AG10803 (cell line): ENCODE measurements around the gene ERGIC1.
"Not testable (repeated sequence)": the region's sequence is repeated elsewhere in the genome, so short reads cannot be mapped to it uniquely, and the experiment has no call there.

ENCODE experiments used
- DNase-seq: peaks from one replicate; pipeline ENCODE4 v3.0.0; 2010; ENCODE audit warnings: low read depth
- H3K4me3 ChIP-seq: 2 replicates; pipeline ENCODE4 v1.5.1; 2011; ENCODE audit warnings: mild to moderate bottlenecking, low read length, control low read depth
- TF ChIP-seq, protein P1 (sequence below): conservative IDR thresholded peaks from 2 replicates; pipeline ENCODE4 v1.5.1; 2011; ENCODE audit warnings: mild to moderate bottlenecking, low read length, control low read depth, inconsistent platforms

ERGIC1 gene

DNA sequence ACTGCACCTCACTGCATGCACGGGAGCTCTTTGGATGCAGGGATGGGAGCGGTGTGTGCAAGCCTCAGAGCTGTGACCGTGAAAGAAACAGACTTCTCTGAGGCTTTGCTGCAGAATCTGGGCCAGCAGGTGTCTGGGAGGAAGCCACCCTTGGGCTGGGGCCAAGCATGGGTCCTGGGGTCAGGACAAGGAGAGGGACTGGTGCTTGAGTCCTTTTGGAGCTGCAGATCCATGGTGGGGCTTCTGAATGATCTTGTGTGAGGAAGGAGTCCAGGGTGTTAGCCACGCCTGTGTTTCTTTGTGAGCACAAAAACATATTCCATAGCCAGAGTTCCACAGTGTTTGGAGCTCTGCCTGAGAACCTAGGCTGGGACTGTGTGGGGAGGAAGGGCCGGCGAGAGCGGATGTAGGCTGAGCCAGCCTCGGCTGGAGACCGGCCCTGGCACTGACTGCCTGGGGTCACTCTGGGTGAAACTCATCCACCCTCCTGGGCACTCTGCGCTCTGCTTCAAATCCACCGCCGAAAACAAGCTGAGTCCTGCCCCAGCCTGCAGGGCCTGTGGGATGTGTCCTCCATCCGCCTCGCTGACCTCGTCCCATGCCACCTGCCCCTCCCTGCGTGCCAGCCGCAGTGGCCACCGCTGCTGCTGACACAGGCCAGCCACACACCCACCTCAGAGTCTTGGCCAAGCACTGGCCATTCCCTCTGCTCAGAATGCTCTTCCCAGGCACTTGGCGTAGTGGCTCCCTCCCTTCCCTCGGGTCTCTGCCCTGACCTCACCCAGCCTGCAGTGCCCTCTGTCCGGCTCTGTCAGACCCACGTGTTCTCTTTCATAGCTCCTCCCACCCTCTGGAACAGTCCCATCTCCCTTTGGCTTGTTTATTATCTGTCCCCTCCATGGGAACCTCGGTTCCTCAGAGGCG is 26.7 kb downstream of the ERGIC1 start:
- peak overlapping the region; percentile 22; the same call in 1 of the 2 replicates for H3K4me3 ChIP-seq
- peak; percentile 84 for DNase-seq
- TF ChIP-seq, protein P1, sequence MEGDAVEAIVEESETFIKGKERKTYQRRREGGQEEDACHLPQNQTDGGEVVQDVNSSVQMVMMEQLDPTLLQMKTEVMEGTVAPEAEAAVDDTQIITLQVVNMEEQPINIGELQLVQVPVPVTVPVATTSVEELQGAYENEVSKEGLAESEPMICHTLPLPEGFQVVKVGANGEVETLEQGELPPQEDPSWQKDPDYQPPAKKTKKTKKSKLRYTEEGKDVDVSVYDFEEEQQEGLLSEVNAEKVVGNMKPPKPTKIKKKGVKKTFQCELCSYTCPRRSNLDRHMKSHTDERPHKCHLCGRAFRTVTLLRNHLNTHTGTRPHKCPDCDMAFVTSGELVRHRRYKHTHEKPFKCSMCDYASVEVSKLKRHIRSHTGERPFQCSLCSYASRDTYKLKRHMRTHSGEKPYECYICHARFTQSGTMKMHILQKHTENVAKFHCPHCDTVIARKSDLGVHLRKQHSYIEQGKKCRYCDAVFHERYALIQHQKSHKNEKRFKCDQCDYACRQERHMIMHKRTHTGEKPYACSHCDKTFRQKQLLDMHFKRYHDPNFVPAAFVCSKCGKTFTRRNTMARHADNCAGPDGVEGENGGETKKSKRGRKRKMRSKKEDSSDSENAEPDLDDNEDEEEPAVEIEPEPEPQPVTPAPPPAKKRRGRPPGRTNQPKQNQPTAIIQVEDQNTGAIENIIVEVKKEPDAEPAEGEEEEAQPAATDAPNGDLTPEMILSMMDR = no peak

DNA sequence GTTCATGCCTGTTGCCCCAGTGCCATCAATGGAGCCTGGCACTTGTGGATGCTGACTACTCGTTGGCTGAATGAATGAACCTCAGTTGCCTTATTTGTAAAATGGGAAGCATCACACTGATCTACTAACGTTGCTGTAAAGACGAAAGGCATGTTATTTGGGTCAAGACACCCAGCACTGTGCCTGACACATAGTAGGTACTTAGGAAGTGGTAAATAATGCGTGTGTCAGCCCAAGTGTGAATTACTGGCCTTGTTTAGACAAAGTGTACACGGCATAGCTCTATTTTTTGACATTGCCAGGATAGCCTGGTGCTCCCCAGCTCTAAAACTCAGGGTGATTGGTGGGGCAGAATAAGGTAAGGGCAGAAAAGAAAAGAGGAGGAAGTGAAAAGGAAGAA is 27.4 kb downstream of the ERGIC1 start:
- TF ChIP-seq, protein P1 = no peak
- DNase-seq = no peak

DNA sequence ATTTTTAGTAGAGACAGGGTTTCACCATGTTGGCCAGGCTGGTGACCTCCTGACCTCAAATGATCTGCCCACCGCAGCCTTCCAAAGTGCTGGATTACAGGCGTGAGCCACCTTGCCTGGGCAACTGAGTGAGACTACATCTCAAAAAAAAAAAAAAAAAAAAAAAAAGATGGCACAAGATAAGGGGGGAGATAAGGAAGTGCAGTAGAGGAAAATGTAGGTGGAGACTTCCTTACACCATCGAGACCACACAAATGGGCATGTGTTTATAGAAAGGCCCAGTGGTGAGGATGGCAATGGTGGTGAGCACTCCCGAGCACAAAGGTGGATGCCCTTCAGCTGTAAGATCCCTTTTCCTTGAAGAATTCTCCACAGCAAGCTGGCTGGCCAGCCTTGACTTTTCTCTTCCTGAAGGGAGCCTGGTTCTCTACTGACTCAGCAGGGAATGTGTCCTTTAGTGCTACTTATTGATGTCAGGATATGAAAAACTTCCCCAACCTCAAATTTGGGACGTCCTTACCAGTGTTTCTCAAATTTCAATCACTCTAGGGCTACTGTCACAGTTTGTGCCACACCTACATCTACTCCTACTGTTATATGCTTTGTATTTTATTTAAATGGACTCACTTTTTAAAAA is 28.2 kb downstream of the ERGIC1 start:
- no peak overlapping the region for H3K4me3 ChIP-seq
- DNase-seq = no peak
- TF ChIP-seq, protein P1 = no peak

More for the DNA sequence above, 27.4 kb downstream of the ERGIC1 start:
- no peak overlapping the region for H3K4me3 ChIP-seq

DNA sequence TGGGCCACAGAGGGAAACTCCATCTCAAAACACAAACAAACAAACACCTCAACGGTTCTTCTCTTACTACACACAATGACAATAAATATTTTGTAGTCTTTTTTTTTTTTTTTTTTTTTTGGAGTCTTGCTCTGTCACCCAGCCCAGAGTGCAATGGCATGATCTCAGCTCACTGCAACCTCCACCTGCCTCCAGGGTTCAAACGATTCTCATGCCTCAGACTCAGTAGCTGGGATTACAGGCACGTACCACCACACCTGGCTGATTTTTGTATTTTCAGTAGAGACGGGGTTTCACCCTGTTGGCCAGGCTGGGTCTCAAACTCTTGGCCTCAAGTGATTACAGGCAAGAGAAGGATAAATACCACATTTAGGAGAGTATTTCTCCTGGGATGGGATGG is 30.1 kb downstream of the ERGIC1 start:
- DNase-seq, H3K4me3 ChIP-seq: not testable (repeated sequence)

DNA sequence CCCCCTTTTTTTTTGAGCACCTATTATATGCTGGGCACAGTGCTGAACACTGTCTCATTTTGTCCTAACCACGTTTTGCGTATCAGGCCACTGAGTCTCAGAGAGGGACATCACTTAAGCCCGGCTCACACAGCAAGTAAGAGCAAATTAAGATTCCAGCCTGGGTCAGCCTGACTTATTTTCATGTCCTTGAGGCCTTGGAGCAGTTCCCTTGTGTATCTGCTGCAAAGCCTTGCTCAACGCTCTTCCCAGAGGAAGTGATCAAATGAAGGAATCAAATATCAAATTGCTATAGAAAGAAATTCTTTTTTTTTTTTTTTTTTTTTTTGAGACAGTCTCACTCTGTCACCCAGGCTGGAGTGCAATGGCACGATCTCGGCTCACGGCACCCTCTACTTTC is 30.7 kb downstream of the ERGIC1 start:
- DNase-seq = peak; percentile 42
- no peak overlapping the region for H3K4me3 ChIP-seq
- TF ChIP-seq, protein P1 = no peak

DNA sequence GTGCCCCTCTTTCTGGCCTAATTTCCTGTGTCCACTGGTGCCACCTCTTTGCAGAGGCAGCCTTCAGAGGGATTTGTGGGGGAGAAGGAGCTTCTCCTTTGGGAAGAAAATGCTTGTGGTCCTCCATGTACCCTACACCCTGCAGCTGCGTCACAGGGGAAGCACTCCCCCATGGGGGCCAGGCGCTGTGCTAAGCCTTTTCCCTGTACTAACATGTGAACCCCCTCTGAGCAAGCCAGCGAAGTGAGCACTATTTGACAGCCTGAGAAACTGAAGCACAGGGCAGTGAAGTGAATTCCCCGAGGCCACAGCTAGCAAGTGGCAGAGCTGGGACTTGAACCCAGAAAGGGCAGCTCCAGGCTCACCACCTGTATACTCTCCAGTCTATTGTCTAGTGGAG is 32.3 kb downstream of the ERGIC1 start:
- H3K4me3 ChIP-seq = no peak overlapping the region
- TF ChIP-seq, protein P1 = no peak
- DNase-seq = no peak

DNA sequence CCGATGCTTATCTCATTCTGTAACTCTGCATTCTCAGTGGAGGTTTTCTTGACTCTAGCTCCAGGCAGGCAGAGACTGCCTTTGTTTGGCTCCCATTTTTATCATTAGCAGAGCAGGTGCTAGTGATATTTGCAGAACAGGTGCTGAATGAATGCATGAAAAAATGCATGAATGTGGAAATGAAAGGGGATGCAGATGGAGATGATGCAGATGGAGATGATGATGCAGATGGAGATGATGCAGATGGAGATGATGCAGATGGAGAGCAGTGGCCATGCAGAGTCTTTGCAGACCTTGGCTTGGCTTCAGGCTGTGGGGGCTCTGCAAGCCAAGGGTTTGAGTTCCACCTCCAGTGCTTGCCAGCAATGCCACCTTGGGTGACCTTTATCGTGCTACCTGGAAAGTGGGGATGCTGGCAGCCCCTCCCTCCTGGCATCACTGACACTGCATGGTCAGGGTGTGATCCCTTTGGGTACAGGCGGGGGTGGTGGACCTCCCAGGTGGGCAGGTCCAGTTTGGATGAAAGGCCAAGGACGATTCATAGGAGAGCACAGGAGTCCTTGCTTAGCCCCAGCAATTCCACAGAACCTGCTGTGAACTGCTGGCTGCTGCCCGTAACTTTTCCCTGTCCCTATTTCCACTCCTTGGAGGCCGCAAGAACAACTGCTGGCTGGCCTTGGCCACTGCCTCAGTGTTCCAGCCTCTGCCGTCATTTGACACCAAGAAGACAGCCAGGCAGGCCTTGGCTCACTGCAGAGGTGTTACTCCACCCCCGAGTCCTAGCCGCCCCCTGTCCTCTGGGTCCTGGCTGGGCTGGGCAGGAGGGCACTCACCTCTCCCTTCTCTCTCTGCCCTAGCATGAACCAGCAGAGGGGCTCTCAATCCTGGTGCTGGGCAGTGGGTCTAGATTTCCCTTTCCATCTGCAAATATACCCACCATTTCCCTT is 33.0 kb downstream of the ERGIC1 start:
- TF ChIP-seq, protein P1 = no peak
- no peak overlapping the region for H3K4me3 ChIP-seq
- DNase-seq = no peak
